Endothelial cell of umbilical vein (primary cell): ENCODE measurements around the gene PITPNM3. TPM values are rescaled to one million over a fixed set of nuclear protein-coding genes. Genes with fewer than 3 reads are reported as not detected.

Source experiments
- BruUV-seq: library from RNA; stranded (reverse); fragments of 400-500 nt; replicated peaks from 2 replicates; lab custom pipeline; 2021; lab: Mats Ljungman, UMichigan
- CTCF ChIA-PET: fragments of 300-600, 350-600 bp; sonication (Branson Sonifier 250); formaldehyde crosslinking; loops from one replicate; lab custom pipeline; 2021; ENCODE audit warnings: antibody characterized with exemption, inconsistent platforms; lab: Charles Lee
- POLR2A ChIA-PET: fragments of 300-600, 350-600 bp; sonication (Branson Sonifier 250); formaldehyde crosslinking; loops from one replicate; lab custom pipeline; 2021; ENCODE audit warnings: antibody characterized with exemption, inconsistent platforms; lab: Charles Lee
- DNase-seq: peaks from one replicate; pipeline ENCODE4 v3.0.0-alpha.2; 2011; ENCODE audit warnings: low read depth, low spot score
- FAIRE-seq: peaks from 2 replicates; lab custom pipeline; 2011; peaks lifted over from hg19 to GRCh38; lab: Jason Lieb, UNC
- H2AFZ ChIP-seq: 2 replicates; pipeline ENCODE4 v1.6.0; 2012; ENCODE audit warnings: low read depth, low read length, control low read depth, inconsistent platforms
- H3K27ac ChIP-seq: 2 replicates; pipeline ENCODE4 v1.5.1; 2011; ENCODE audit warnings: low read depth, mild to moderate bottlenecking, control low read depth, low read length, moderate library complexity; ENCODE audit not compliant: insufficient read depth
- H3K27me3 ChIP-seq, 2 experiments: 2 replicates each; pipeline versions ENCODE4 v1.6.0 to v1.6.1; 2011; ENCODE audit warnings: low read length in 2 of 2, mixed read lengths in 1 of 2; ENCODE audit not compliant: control insufficient read depth in 2 of 2, insufficient read depth in 2 of 2
- H3K36me3 ChIP-seq, 2 experiments: 2 replicates in 1 of 2; 3 replicates in 1 of 2; pipeline ENCODE4 v1.5.1; 2011; ENCODE audit warnings: low read length in 2 of 2, mild to moderate bottlenecking in 1 of 2, moderate library complexity in 1 of 2; ENCODE audit not compliant: control insufficient read depth in 2 of 2, insufficient read depth in 2 of 2; ENCODE audit errors: extremely low read depth in 1 of 2
- H3K4me1 ChIP-seq: 3 replicates; pipeline ENCODE4 v1.5.1; 2011; ENCODE audit warnings: mild to moderate bottlenecking, low read length; ENCODE audit not compliant: control insufficient read depth, insufficient read depth; ENCODE audit errors: extremely low read depth
- H3K4me2 ChIP-seq: 2 replicates; pipeline ENCODE4 v1.6.1; 2011; ENCODE audit warnings: low read length, control low read depth, mixed read lengths; ENCODE audit not compliant: insufficient read depth
- H3K4me3 ChIP-seq, 3 experiments: fragments of 200-600 bp in 1 of 3; sonication (generic), shearing (Covaris generic) in 1 of 3; replicated peaks in 1 of 3; 2 replicates each; pipeline ENCODE4 v1.5.1; 2011 to 2016; ENCODE audit warnings: control low read depth in 3 of 3, low read length in 3 of 3, mild to moderate bottlenecking in 2 of 3, inconsistent platforms in 1 of 3, low read depth in 1 of 3, moderate library complexity in 1 of 3; ENCODE audit not compliant: insufficient read depth in 1 of 3
- H3K79me2 ChIP-seq: 2 replicates; pipeline ENCODE4 v1.6.0; 2012; ENCODE audit warnings: low read length, inconsistent platforms; ENCODE audit not compliant: control insufficient read depth, insufficient read depth
- H3K9ac ChIP-seq: replicated peaks from 2 replicates; pipeline ENCODE3; 2011; ENCODE audit warnings: low read length, control low read depth; ENCODE audit not compliant: insufficient read depth; ENCODE audit errors: extremely low read depth
- H3K9me1 ChIP-seq: replicated peaks from 3 replicates; pipeline ENCODE4 v1.6.0; 2011; ENCODE audit warnings: mild to moderate bottlenecking, low read length; ENCODE audit not compliant: control insufficient read depth, insufficient read depth; ENCODE audit errors: extremely low read depth
- H3K9me3 ChIP-seq: replicated peaks from 2 replicates; pipeline ENCODE4 v1.5.1; 2012; ENCODE audit warnings: low read length, inconsistent platforms; ENCODE audit not compliant: control insufficient read depth, insufficient read depth
- H4K20me1 ChIP-seq: replicated peaks from 2 replicates; pipeline ENCODE3; 2011; ENCODE audit warnings: mild to moderate bottlenecking, low read length; ENCODE audit not compliant: control insufficient read depth, insufficient read depth; ENCODE audit errors: extremely low read depth
- CTCF ChIP-seq, 2 donors: IDR thresholded peaks; 1 replicate in 1 of 2; 2 replicates in 1 of 2; pipeline ENCODE4 v1.5.1; 2011; ENCODE audit warnings: low read length in 2 of 2, mild to moderate bottlenecking in 2 of 2, moderate library complexity in 2 of 2, control low read depth in 1 of 2, inconsistent platforms in 1 of 2, low read depth in 1 of 2; ENCODE audit not compliant: insufficient read depth in 1 of 2; ENCODE audit errors: extremely low read depth in 1 of 2
- EZH2 ChIP-seq: IDR thresholded peaks from 2 replicates; pipeline ENCODE4 v1.6.1; 2012; ENCODE audit warnings: borderline replicate concordance, low read depth, mild to moderate bottlenecking, moderate library complexity, low read length, inconsistent platforms; ENCODE audit not compliant: severe bottlenecking
- FOS ChIP-seq: IDR thresholded peaks from 2 replicates; pipeline ENCODE4 v1.6.1; 2011; ENCODE audit warnings: mild to moderate bottlenecking, low read length, moderate library complexity, borderline replicate concordance; ENCODE audit not compliant: insufficient read depth
- GATA2 ChIP-seq: IDR thresholded peaks from 2 replicates; pipeline ENCODE4 v1.7.0; 2011; ENCODE audit warnings: low read depth, mild to moderate bottlenecking, moderate library complexity, mixed read lengths, low read length; ENCODE audit not compliant: insufficient read length, insufficient read depth
- JUN ChIP-seq: IDR thresholded peaks from 2 replicates; pipeline ENCODE4 v1.6.1; 2011; ENCODE audit warnings: borderline replicate concordance, low read depth; ENCODE audit not compliant: insufficient read length, insufficient read depth
- MAX ChIP-seq: IDR thresholded peaks from 2 replicates; pipeline ENCODE4 v1.6.1; 2011; ENCODE audit not compliant: insufficient read depth, insufficient read length
- MYC ChIP-seq: IDR thresholded peaks from one replicate; pipeline ENCODE4 v1.6.1; 2011; ENCODE audit warnings: mild to moderate bottlenecking, low read depth, low read length
- POLR2A ChIP-seq: IDR thresholded peaks from 2 replicates; pipeline ENCODE4 v1.6.1; 2012; ENCODE audit warnings: low read depth, mild to moderate bottlenecking, control low read depth, low read length
- POLR2AphosphoS5 ChIP-seq: IDR thresholded peaks from 2 replicates; pipeline ENCODE4 v1.6.1; 2012; ENCODE audit warnings: low read depth, mild to moderate bottlenecking, control low read depth, low read length, moderate library complexity; ENCODE audit not compliant: insufficient read depth
- dilution Hi-C: fragments of 300-500 bp; cut with MboI; formaldehyde crosslinking; loops from one replicate; pipeline ENCODE4 v1.15.0; 2019; ENCODE audit warnings: low sequenced_read_pairs; ENCODE audit not compliant: extremely low pct_ligation_motif_present
- intact Hi-C: fragments of 100-400 bp; cut with micrococcal nuclease; formaldehyde crosslinking; loops from one replicate; pipeline ENCODE4 v1.10.0; 2022
- polyA plus RNA-seq, 4 experiments: library from polyadenylated mRNA; depleted of rRNA in 3 of 4; stranded (reverse) in 3 of 4; unstranded in 1 of 4; fragments of >200 nt; gene quantifications; 2 replicates each; pipeline versions ENCODE4 v1.2.1 to v1.2.3, GENCODE V29; 2011 to 2012; ENCODE audit warnings: missing spikeins in 1 of 4
- total RNA-seq: library from RNA; stranded (reverse); gene quantifications from 2 replicates; pipeline ENCODE4 v1.2.3, GENCODE V29; 2021

PITPNM3 gene
- total and polyA plus RNA-seq, 2 donors (not counting 3 experiments of a cell fraction or from before 2014, with no cell fraction given): 1.0 to 1.9 TPM

- peak; percentile 98 for FAIRE-seq
- Histone ChIP-seq H3K4me3 (no peak overlapping the region), H3K27ac (no peak overlapping the region), H3K4me2 (no peak overlapping the region), H3K36me3 (no peaks in the 10 kb centered on the region), H3K79me2 (no peaks in the 10 kb centered on the region), H3K27me3 (no peaks in the 10 kb centered on the region), H3K9ac (no peak overlapping the region), H2AFZ (no peak overlapping the region), H3K9me3 (no peaks in the 10 kb centered on the region), H3K9me1 (no peaks in the 10 kb centered on the region), H4K20me1 (no peaks in the 10 kb centered on the region), H3K4me1 (peaks cover 53% of the 10 kb centered on the region)
- dilution Hi-C loops: no loop called here
- peak; percentile 92 for DNase-seq
- TF ChIP-seq JUN: peak; percentile 68
- TF ChIP-seq EZH2: no peak
- no peak for TF ChIP-seq MAX
- TF ChIP-seq FOS: peak; percentile 91
- no TSS peak for BruUV-seq
- ChIA-PET POLR2A (no interaction called here), CTCF (interaction anchor here (1.1 to 1.2 kb wide), 2 partner anchors 35 to 36 kb away, joined by 3 read pairs; no protein-coding TSS in a partner anchor)
- intact Hi-C loops: loop anchor here (1.0 to 5.0 kb wide), 3 partner anchors 35 to 133 kb away; partner anchors contain the start of gene KIAA0753
Measured at GRCh38 chr17:6507535-6507934, 48.8 kb downstream of the PITPNM3 start.

GRCh38 chr17:6506679-6507231 is 49.6 kb downstream of the PITPNM3 start:
- dilution Hi-C loops (no loop called here), intact Hi-C loops (loop anchor here (1.0 to 5.0 kb wide), 3 partner anchors 34 to 134 kb away; partner anchors contain the start of gene KIAA0753)
- FAIRE-seq (peak; percentile 12), DNase-seq (peak; percentile 18)
- no peaks in the 10 kb centered on the region for H4K20me1 ChIP-seq
- H3K4me2 ChIP-seq: no peak overlapping the region
- peak overlapping the region; percentile 14 for H3K27ac ChIP-seq
- no peaks in the 10 kb centered on the region for H3K36me3 ChIP-seq
- H3K9ac ChIP-seq: no peak overlapping the region
- no peak overlapping the region for H3K4me3 ChIP-seq
- H3K4me1 ChIP-seq: peaks cover 46% of the 10 kb centered on the region
- H3K9me1 ChIP-seq: no peaks in the 10 kb centered on the region
- ChIA-PET CTCF (interaction anchor here (1.1 to 3.1 kb wide), 3 partner anchors 11 to 35 kb away, joined by 3 to 14 read pairs (median 5); no protein-coding TSS in a partner anchor), POLR2A (interaction anchor here (1.2 kb wide), 1 partner anchor 34 kb away, joined by 3 read pairs; no protein-coding TSS in a partner anchor)
- no peak for TF ChIP-seq JUN
- TF ChIP-seq MYC: no peak
- TF ChIP-seq POLR2AphosphoS5: no peak
- TF ChIP-seq EZH2: no peak
- no peak for TF ChIP-seq MAX
- no peak for TF ChIP-seq CTCF (IDR thresholded peaks at IDR 0.05; ENCODE audit: extremely low read depth in 1 of 2, insufficient read depth in 1 of 2, low read depth in 1 of 2, low read length in 2 of 2)
- TF ChIP-seq FOS: no peak
- no peak for TF ChIP-seq POLR2A
- TF ChIP-seq GATA2: no peak
- no peak overlapping the region for H2AFZ ChIP-seq
- BruUV-seq: no TSS peak
- no peaks in the 10 kb centered on the region for H3K27me3 ChIP-seq
- H3K9me3 ChIP-seq: no peaks in the 10 kb centered on the region
- H3K79me2 ChIP-seq: no peaks in the 10 kb centered on the region
